Activated CD4-positive, alpha-beta T cell treated with anti-CD3 and anti-CD28 coated beads for 4 hours (primary cell): ENCODE results near the gene SLC6A19.
"Not testable (repeated sequence)": the region's sequence is repeated elsewhere in the genome, so short reads cannot be mapped to it uniquely, and the experiment has no call there.

Experiments used
- DNase-seq, 2 donors: peaks; one replicate each; pipeline ENCODE4 v3.0.0-alpha.2; 2020

SLC6A19 gene

GRCh38 chr5:1226231-1226630 is 24.8 kb downstream of the SLC6A19 start:
- no peak for DNase-seq

- no peak for DNase-seq
Measured at GRCh38 chr5:1226839-1227581, 25.6 kb downstream of the SLC6A19 start.

- DNase-seq = no peak
Measured at GRCh38 chr5:1227667-1228066, 26.3 kb downstream of the SLC6A19 start.

GRCh38 chr5:1228120-1228519 is 26.7 kb downstream of the SLC6A19 start:
- DNase-seq = no peak

- not testable (repeated sequence) for DNase-seq
Measured at GRCh38 chr5:1229023-1229422, 27.6 kb downstream of the SLC6A19 start.

GRCh38 chr5:1229822-1230221 is 28.4 kb downstream of the SLC6A19 start:
- DNase-seq = no peak

GRCh38 chr5:1230551-1230950 is 29.2 kb downstream of the SLC6A19 start:
- no peak for DNase-seq

- DNase-seq = no peak
Measured at GRCh38 chr5:1231354-1231905, 30.0 kb downstream of the SLC6A19 start.

GRCh38 chr5:1232780-1233179 is 31.4 kb downstream of the SLC6A19 start:
- no peak for DNase-seq

GRCh38 chr5:1235379-1235778 is 34.0 kb downstream of the SLC6A19 start:
- no peak for DNase-seq

- no peak for DNase-seq
Measured at GRCh38 chr5:1235838-1236237, 34.4 kb downstream of the SLC6A19 start.

- no peak for DNase-seq
Measured at GRCh38 chr5:1239505-1240251, 38.3 kb downstream of the SLC6A19 start.

- no peak for DNase-seq
Measured at GRCh38 chr5:1240496-1241260, 39.3 kb downstream of the SLC6A19 start.

GRCh38 chr5:1241509-1242080 is 40.2 kb downstream of the SLC6A19 start:
- DNase-seq = no peak

- DNase-seq = no peak
Measured at GRCh38 chr5:1242733-1243486, 41.5 kb downstream of the SLC6A19 start.

- DNase-seq = no peak
Measured at GRCh38 chr5:1243487-1244130, 42.2 kb downstream of the SLC6A19 start.

- no peak for DNase-seq
Measured at GRCh38 chr5:1244255-1244654, 42.9 kb downstream of the SLC6A19 start.

- DNase-seq = no peak
Measured at GRCh38 chr5:1244976-1245375, 43.6 kb downstream of the SLC6A19 start.

- DNase-seq = no peak
Measured at GRCh38 chr5:1245905-1246576, 44.6 kb downstream of the SLC6A19 start.

GRCh38 chr5:1246711-1247431 is 45.5 kb downstream of the SLC6A19 start:
- no peak for DNase-seq
